ENCODE data around the gene SCN11A.

DNA sequence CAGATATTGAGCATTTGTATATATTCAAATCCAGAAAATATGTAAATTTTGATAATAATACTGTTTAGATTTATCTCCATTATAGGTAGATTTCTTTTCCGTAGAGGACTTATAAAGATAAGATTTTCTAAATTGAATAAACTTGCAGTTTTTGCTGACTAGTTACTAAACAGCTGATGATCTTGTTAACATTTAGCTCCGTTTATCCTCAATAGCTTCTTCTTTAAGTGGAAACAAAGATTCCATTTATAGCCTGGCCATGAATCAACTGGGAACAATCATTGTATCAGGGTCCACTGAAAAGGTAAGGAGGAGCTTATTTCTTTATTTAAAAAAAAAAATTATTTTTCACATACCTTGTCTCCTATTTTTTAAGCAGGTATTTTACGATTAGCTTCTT lies 16.8 kb upstream of the SCN11A start:
- TF ChIP-seq POLR2A (IDR thresholded peaks at IDR 0.05; ENCODE audit: low read depth, low read length) (no peak), POLR2AphosphoS5 (IDR thresholded peaks at IDR 0.05; ENCODE audit: low read depth, low read length) (no peak)

Measured in GM12892 (cell line).